Amniotic stem cell (primary cell): ENCODE measurements around the gene FAM120B.

Experiments used
- DNase-seq: peaks from one replicate; lab custom pipeline; 2025; lab: John Stamatoyannopoulos, UW

Gene FAM120B

GRCh38 chr6:170272341-170273065, 34.1 kb upstream of the FAM120B start:
- no peak for DNase-seq

- no peak for DNase-seq
Observed at GRCh38 chr6:170273191-170273590, 33.4 kb upstream of the FAM120B start.

- no peak for DNase-seq
Observed at GRCh38 chr6:170273681-170274080, 32.9 kb upstream of the FAM120B start.

GRCh38 chr6:170274713-170275560, 31.6 kb upstream of the FAM120B start:
- DNase-seq = no peak

GRCh38 chr6:170276369-170277057, 30.0 kb upstream of the FAM120B start:
- no peak for DNase-seq

- DNase-seq = no peak
Observed at GRCh38 chr6:170277893-170278742, 28.4 kb upstream of the FAM120B start.

GRCh38 chr6:170278743-170279094, 27.8 kb upstream of the FAM120B start:
- DNase-seq = no peak

GRCh38 chr6:170279426-170279825, 27.1 kb upstream of the FAM120B start:
- DNase-seq = no peak

GRCh38 chr6:170279977-170280688, 26.4 kb upstream of the FAM120B start:
- no peak for DNase-seq

- DNase-seq = no peak
Observed at GRCh38 chr6:170280689-170281045, 25.9 kb upstream of the FAM120B start.

GRCh38 chr6:170281331-170282292, 24.9 kb upstream of the FAM120B start:
- no peak for DNase-seq

GRCh38 chr6:170282512-170283158, 23.9 kb upstream of the FAM120B start:
- DNase-seq = no peak

- no peak for DNase-seq
Observed at GRCh38 chr6:170283212-170284081, 23.1 kb upstream of the FAM120B start.

GRCh38 chr6:170284126-170284773, 22.3 kb upstream of the FAM120B start:
- no peak for DNase-seq

GRCh38 chr6:170284866-170285469, 21.6 kb upstream of the FAM120B start:
- DNase-seq = no peak

GRCh38 chr6:170285482-170285881, 21.1 kb upstream of the FAM120B start:
- no peak for DNase-seq

- DNase-seq = no peak
Observed at GRCh38 chr6:170286246-170286933, 20.2 kb upstream of the FAM120B start.
